Measurements from ENCODE around the gene REC8. TPM values are rescaled to one million over a fixed set of nuclear protein-coding genes. Genes with fewer than 3 reads are reported as not detected.

Gene REC8
- total and polyA plus RNA-seq, 2 of the 13 experiments (the other 11 are each of a cell fraction or from before 2014, with no cell fraction given), result 3.4 to 14.7 TPM

DNA sequence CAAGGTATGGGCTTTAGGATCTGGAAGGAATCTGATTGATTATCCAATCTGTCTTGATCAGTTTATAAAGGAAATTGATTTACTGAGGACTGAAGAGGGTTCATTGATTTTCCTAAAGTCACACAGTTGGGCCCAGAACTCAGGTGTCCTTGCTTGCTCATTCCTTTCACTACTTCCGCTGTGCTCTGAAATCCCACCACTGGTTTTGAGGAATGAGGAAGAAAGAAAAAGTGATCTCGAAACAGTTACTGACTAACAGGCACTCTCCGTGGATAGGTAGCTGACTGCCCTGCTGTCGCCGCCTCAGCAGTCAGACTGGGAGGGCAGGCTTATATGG, 41.5 kb upstream of the REC8 start, which contains the start of gene FITM1 (continued):
- no peak for TF ChIP-seq TEAD3 (CRISPR knock-in tag; optimal IDR thresholded peaks at IDR 0.05; ENCODE audit: borderline replicate concordance)
- TF ChIP-seq, protein P1, sequence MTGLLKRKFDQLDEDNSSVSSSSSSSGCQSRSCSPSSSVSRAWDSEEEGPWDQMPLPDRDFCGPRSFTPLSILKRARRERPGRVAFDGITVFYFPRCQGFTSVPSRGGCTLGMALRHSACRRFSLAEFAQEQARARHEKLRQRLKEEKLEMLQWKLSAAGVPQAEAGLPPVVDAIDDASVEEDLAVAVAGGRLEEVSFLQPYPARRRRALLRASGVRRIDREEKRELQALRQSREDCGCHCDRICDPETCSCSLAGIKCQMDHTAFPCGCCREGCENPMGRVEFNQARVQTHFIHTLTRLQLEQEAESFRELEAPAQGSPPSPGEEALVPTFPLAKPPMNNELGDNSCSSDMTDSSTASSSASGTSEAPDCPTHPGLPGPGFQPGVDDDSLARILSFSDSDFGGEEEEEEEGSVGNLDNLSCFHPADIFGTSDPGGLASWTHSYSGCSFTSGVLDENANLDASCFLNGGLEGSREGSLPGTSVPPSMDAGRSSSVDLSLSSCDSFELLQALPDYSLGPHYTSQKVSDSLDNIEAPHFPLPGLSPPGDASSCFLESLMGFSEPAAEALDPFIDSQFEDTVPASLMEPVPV (CRISPR knock-in tag; IDR thresholded peaks at IDR 0.05), result no peak
- no peak for TF ChIP-seq RBAK (CRISPR knock-in tag; IDR thresholded peaks at IDR 0.05)
- TF ChIP-seq, protein P2, sequence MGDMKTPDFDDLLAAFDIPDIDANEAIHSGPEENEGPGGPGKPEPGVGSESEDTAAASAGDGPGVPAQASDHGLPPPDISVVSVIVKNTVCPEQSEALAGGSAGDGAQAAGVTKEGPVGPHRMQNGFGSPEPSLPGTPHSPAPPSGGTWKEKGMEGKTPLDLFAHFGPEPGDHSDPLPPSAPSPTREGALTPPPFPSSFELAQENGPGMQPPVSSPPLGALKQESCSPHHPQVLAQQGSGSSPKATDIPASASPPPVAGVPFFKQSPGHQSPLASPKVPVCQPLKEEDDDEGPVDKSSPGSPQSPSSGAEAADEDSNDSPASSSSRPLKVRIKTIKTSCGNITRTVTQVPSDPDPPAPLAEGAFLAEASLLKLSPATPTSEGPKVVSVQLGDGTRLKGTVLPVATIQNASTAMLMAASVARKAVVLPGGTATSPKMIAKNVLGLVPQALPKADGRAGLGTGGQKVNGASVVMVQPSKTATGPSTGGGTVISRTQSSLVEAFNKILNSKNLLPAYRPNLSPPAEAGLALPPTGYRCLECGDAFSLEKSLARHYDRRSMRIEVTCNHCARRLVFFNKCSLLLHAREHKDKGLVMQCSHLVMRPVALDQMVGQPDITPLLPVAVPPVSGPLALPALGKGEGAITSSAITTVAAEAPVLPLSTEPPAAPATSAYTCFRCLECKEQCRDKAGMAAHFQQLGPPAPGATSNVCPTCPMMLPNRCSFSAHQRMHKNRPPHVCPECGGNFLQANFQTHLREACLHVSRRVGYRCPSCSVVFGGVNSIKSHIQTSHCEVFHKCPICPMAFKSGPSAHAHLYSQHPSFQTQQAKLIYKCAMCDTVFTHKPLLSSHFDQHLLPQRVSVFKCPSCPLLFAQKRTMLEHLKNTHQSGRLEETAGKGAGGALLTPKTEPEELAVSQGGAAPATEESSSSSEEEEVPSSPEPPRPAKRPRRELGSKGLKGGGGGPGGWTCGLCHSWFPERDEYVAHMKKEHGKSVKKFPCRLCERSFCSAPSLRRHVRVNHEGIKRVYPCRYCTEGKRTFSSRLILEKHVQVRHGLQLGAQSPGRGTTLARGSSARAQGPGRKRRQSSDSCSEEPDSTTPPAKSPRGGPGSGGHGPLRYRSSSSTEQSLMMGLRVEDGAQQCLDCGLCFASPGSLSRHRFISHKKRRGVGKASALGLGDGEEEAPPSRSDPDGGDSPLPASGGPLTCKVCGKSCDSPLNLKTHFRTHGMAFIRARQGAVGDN (CRISPR knock-in tag; IDR thresholded peaks at IDR 0.05), result no peak
- 0 out of 2 replicates have a peak, but pooled peaks have one; percentile 91 for TF ChIP-seq MZF1 (CRISPR knock-in tag; IDR thresholded peaks at IDR 0.05; ENCODE audit: borderline replicate concordance)
- no peak for TF ChIP-seq HOXD1 (CRISPR knock-in tag; IDR thresholded peaks at IDR 0.05)
- TF ChIP-seq, protein P3, sequence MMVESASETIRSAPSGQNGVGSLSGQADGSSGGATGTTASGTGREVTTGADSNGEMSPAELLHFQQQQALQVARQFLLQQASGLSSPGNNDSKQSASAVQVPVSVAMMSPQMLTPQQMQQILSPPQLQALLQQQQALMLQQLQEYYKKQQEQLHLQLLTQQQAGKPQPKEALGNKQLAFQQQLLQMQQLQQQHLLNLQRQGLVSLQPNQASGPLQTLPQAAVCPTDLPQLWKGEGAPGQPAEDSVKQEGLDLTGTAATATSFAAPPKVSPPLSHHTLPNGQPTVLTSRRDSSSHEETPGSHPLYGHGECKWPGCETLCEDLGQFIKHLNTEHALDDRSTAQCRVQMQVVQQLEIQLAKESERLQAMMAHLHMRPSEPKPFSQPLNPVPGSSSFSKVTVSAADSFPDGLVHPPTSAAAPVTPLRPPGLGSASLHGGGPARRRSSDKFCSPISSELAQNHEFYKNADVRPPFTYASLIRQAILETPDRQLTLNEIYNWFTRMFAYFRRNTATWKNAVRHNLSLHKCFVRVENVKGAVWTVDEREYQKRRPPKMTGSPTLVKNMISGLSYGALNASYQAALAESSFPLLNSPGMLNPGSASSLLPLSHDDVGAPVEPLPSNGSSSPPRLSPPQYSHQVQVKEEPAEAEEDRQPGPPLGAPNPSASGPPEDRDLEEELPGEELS (CRISPR knock-in tag; IDR thresholded peaks at IDR 0.05), result no peak
- TF ChIP-seq HNF4G (IDR thresholded peaks at IDR 0.05; ENCODE audit: borderline replicate concordance, low read depth, low read length), result no peak
- no peak for TF ChIP-seq HNF4G (CRISPR knock-in tag; IDR thresholded peaks at IDR 0.05; ENCODE audit: borderline replicate concordance, low read depth)
- TF ChIP-seq ONECUT2 (CRISPR knock-in tag; IDR thresholded peaks at IDR 0.05), result no peak
- peak; percentile 36; the same call in 1 of the 2 replicates for TF ChIP-seq KAT2B (IDR thresholded peaks at IDR 0.05; ENCODE audit: borderline replicate concordance, low read depth, low read length)
- TF ChIP-seq, protein P4, sequence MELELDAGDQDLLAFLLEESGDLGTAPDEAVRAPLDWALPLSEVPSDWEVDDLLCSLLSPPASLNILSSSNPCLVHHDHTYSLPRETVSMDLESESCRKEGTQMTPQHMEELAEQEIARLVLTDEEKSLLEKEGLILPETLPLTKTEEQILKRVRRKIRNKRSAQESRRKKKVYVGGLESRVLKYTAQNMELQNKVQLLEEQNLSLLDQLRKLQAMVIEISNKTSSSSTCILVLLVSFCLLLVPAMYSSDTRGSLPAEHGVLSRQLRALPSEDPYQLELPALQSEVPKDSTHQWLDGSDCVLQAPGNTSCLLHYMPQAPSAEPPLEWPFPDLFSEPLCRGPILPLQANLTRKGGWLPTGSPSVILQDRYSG (CRISPR knock-in tag; IDR thresholded peaks at IDR 0.05), result no peak
- TF ChIP-seq YEATS2 (CRISPR knock-in tag; IDR thresholded peaks at IDR 0.05; ENCODE audit: borderline replicate concordance), result no peak
- TF ChIP-seq, protein P5, sequence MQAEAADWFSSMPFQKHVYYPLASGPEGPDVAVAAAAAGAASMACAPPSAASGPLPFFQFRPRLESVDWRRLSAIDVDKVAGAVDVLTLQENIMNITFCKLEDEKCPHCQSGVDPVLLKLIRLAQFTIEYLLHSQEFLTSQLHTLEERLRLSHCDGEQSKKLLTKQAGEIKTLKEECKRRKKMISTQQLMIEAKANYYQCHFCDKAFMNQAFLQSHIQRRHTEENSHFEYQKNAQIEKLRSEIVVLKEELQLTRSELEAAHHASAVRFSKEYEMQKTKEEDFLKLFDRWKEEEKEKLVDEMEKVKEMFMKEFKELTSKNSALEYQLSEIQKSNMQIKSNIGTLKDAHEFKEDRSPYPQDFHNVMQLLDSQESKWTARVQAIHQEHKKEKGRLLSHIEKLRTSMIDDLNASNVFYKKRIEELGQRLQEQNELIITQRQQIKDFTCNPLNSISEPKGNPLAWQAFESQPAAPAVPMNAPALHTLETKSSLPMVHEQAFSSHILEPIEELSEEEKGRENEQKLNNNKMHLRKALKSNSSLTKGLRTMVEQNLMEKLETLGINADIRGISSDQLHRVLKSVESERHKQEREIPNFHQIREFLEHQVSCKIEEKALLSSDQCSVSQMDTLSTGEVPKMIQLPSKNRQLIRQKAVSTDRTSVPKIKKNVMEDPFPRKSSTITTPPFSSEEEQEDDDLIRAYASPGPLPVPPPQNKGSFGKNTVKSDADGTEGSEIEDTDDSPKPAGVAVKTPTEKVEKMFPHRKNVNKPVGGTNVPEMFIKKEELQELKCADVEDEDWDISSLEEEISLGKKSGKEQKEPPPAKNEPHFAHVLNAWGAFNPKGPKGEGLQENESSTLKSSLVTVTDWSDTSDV (CRISPR knock-in tag; IDR thresholded peaks at IDR 0.05), result no peak
- TF ChIP-seq GATAD1 (CRISPR knock-in tag; IDR thresholded peaks at IDR 0.05), result no peak
- no peak for TF ChIP-seq ERF (CRISPR knock-in tag; IDR thresholded peaks at IDR 0.05)
- TF ChIP-seq ZFP62 (CRISPR knock-in tag; IDR thresholded peaks at IDR 0.05), result no peak
- TF ChIP-seq KMT2B (CRISPR knock-in tag; IDR thresholded peaks at IDR 0.05), result no peak
- TF ChIP-seq ZNF10 (CRISPR knock-in tag; IDR thresholded peaks at IDR 0.05; ENCODE audit: borderline replicate concordance, low read depth), result no peak

Data from HepG2 (cell line).